Measurements from ENCODE around the gene RAB15.

GRCh38 chr14:64970776-64971477 is 1.2 kb downstream of the RAB15 start:
- no peak for TF ChIP-seq CTCF (IDR thresholded peaks at IDR 0.05)
- no peak for TF ChIP-seq POLR2A (IDR thresholded peaks at IDR 0.05)
- TF ChIP-seq EP300 (IDR thresholded peaks at IDR 0.05), result no peak
- TF ChIP-seq POLR2AphosphoS5 (IDR thresholded peaks at IDR 0.05), result no peak

Data from stomach (tissue), 4 donors.